NCI-H82 (cell line): Measurements from ENCODE around the gene RPS6KA3.

Experiments used
- DNase-seq: peaks from one replicate; lab custom pipeline; 2025; lab: John Stamatoyannopoulos, UW

The RPS6KA3 gene

DNA sequence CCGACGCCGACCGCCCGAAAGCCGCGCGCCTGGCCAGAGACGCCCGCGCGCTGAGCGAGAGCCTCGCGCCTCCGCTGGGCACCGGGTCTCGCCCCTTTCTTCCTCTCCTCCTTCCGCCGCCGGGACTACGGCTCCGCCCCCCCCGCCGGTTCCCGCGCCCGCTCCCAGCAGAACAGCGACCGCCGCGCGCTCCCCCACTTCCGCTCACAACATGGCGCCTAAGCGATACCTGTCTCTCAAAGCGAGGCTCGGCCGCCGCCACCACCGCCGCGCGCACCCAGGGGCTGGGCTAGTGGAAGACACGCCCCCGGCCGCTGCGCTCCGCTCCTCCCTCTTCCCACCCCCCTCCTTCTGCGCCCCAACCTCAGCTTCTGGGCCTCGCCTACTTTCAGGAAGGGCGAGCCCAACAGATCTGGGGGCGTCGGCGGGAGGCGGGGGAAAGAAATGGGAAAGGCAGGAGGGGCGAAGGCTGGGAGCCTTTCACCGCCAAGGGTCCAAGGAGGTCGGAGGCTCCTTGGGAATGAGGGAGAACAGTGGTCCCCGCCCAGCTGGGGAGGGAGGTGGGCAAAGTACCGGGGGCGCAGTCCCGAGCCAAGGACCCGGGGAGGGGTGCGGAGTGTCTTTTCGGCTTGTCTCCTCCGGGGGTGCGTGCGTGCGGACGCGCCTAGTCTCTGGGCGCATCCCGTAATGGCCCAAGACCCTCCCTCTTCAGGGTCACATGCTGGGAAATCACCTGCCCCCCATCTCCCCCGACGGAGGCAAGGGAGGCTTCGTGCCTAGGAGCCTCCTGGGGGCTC is at the start of gene RPS6KA3:
Gene RPS6KA3, minus strand, starts transcription at position 100 of the 797 bp plus-strand sequence. CDS start 277 bp downstream, outside the sequence.
- DNase-seq: peak; percentile 91

DNA sequence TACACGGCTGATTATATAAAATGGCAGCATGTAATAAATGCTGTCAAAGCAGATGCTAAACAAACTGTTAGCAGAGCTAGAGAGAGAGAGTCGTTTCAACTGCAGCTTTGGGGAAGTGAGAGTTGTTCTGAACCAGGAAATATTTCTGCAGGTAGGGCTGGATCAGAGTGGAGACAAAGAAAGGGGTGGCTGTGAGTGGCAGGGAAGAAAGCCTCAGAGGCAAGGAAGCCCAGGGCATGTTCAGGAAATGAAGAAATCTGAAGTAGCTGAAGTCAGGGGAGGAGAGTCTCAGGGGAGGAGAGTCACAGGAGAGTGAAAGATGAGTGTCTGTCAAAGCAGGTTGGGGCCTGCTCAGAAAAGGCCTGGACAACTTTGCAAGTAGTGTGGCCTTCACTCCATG is 48.4 kb upstream of the RPS6KA3 start:
- DNase-seq: no peak

DNA sequence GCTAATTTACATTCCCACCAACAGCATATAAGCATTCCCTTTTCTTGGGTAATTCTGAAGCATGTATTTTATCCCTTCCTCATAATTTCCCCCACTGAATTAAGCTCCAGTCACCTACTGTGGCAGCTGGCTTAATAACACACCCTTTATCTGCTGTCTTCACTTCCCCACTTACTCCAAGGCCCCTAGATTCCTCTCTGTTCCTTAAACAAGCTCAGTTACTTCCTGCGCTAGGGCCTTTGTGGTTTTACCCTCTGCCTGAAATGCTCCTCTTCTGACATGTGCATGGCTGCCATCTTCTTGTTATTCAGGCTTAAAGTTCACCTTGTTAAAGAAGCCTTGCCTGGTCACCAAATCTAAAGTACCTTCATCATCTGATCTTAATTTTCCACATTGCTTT is 47.2 kb upstream of the RPS6KA3 start:
- DNase-seq: no peak

DNA sequence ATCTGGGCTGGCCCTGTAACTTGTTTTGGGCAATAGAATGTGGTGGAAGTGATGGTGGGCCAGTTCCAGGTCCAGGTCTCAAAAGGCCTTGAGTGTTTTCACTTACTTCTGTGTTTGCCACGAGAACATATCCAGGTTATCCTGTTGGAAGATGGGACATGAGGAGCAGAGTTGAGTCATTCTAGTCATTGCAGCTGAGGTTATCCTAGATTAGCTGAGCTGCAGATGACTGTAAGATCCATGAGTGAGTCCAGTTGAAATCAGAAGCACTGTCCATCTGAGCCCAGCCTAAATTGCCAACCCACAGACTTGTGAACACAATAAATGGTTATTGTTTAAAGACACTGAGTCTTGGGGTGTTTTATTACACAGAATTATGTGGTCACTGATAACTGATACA is 45.3 kb upstream of the RPS6KA3 start:
- DNase-seq: no peak

DNA sequence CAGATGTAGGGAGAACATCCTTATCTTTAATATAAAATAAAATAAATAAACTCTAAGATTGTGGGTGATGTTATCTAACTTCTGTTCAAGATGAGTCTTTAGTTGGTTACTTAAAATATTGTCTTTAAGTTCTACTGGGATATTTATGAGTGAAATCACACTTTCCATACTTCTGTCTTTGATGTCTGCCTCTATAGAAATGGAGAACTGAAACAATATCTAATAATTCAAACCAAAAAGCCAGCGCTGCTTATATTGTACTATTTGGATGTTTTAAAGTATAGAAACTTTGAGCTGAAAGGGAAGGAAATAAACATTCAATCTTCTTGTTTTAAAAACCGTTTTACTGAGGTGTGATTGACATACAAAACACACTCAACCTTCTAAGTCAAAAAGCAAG is 44.8 kb upstream of the RPS6KA3 start:
- DNase-seq: no peak

DNA sequence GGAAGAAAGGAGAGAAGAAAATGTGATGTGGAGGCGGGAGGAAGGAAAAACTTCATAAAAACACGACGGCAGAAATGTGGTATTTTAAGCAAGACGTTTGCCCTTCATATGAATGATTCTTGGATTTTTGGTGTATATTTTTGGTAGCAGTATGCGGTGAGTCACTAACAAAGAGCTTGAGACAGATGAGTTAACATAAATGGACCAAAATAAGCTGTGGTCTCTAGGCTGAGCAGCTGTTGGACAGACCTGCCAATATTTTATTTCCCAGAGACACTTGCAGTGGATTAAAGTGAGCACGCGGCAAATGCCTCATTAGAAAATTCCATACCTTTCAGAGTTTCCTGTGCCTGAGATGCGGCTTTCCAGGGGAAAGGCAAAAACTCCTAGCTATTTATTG is 43.1 kb upstream of the RPS6KA3 start:
- DNase-seq: no peak

DNA sequence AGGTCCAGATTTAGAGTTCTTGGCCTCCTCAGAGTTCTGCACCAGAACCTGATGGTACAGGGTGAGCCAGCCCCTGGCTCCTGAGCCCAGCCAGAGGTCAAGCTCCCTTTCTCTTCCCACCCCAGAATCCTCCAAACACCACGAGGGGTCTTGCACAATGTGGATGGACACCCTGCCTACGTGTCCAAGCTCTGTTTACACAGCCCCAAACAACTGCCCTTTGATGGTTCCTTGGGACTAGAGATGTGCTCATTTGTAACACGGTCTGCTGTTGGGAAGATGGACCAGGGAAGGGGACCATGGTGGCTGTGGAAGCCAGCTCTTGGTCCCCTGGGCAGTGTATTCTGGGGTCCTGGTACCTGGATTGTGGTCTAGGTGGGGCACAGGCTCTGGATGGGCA is 40.0 kb upstream of the RPS6KA3 start:
- no peak for DNase-seq

DNA sequence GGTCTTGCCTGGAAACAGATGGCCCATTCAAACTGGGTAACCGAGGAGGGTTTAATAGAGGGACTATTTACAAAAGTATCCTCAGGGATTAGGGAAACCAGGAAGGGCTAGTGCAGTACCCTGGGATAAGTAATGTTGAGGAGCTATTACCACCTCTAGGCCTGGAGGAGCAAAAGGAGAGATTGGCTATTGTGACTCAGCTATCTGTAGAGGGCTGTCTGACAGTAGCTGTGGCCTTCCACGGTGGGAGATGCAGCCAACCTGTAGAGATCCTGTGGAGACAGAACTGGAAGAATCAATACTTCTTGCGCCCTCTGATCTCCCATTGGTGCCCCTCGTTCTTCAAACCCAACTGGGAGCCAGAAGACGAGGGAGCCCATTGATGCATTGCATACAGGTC is 34.1 kb upstream of the RPS6KA3 start:
- peak; percentile 41 for DNase-seq

DNA sequence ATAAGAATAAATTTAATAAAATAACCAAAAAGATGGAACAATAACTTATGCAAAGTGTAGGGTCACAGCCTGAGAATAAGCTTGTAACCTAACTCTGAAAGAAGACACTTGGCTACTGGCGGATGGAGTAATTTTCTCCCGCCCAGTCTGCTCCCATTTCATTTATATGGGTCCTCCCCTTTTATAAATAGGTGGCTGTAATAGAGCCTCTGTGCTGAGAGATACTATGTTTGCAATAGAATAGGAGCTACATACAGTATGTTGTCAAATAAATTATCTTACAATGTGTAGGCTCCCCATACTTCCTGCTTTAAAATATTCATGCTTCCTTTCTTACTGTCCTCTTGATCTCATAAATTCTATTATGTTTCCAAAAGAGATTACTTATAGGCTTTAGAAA is 28.2 kb upstream of the RPS6KA3 start:
- DNase-seq: no peak

DNA sequence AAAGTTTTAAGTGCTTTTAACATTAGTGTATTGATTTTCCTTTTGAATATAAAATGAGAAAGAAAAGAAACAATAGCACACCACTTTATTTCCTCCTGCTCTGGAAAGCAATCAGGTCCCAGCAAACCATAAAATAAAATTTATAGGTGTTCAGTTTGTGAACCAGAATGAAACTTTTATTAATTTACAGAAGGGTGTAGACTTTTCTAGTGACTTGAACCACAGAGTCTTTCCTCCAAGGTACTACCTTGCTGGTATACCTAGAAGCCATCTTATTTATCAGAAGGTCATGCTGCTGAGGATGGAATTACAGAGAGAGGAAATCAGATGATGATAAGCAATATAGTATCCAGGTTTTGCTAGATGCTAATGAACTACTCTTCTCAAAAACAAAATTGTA is 27.6 kb upstream of the RPS6KA3 start:
- no peak for DNase-seq

DNA sequence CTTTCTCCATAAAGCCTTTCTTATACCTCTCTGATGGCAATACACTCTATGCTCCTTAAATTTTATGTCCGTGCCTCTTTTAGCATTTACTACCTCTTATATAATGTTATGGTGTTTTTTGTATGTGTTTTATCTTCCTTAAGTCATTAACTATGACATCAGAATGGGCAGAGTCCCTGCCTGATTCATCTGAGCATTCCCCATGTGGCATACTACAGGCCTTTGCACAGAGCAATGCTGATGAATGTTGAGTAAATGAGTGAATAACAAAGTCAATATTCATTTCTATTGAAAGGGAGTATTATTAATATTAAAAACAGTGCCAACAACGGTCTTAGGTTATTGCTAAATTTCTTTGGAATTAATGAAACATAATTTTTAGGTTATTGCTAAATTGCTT is 18.8 kb upstream of the RPS6KA3 start:
- no peak for DNase-seq

DNA sequence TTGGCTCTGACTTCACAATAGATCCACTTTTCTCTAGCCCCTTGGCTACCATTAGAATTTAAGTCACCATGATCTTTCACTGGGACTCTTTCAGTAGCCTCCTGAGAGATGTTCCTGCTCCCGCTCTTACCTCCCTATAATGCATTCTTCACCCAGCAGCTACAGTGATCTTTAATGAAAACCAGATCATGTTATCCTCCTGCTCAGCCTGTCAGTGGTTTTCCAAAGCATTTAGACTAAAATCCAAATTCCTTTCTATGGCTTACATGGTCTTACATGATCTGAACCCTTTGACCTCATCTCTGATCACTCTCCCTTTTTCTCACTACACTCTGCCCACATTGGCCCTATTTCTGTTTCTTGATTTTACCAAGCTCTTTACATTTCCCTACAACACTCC is 18.3 kb upstream of the RPS6KA3 start:
- no peak for DNase-seq

DNA sequence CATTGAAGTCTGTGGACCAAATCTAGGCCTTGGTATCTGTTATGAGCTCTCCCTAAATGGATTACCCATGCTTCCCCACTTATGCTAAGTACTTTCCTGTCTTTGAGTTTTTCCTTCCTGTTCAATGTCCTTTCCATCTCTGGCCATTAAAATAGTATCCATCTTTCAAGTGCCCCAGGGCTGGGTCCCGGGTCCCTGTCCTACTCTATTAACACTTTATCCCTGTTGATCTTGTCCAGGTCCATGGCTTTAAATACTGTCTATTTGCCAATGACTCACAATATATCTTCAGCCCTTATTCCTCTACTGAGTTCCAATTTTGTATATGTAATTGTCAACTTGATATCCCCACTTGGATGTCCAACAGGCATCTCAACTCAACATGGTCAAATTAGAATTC is 17.7 kb upstream of the RPS6KA3 start:
- DNase-seq: peak; percentile 1

DNA sequence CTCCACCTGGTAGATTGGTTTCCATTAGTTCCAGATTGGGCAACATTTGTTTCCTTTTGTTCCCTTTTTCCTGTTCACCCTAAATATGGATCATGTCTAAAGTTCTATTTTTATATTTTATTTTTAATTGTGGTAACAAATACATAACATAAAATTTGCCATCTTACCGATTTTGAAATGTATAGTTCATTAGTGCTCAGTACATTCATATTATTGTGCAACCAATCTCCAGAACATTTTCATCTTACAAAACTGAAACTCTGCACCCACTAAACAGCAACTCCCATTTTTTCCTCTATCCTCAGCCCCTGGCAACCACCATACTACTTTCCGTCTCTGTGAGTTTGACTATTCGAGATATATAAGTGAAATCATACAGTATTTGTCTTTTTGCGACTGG is 14.2 kb upstream of the RPS6KA3 start:
- no peak for DNase-seq

DNA sequence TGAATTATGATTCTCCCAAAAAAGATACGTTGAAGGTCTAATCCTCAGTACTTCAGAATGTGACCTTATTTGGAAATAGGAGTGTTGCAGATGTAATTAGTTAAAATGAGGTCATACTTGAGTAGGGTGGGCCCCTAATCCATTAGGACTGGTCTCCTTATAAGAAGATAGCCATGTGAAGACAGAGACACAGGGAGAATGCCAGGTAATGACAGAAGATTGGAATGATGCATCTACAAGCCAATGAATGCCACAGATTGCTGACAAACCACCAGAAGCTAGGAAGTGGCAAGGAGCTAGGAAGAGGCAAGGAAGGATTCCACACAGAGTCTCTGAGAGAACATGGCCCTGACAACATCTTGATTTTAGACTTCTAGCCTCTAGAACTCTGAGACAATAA is 7.4 kb upstream of the RPS6KA3 start:
- peak; percentile 28 for DNase-seq

DNA sequence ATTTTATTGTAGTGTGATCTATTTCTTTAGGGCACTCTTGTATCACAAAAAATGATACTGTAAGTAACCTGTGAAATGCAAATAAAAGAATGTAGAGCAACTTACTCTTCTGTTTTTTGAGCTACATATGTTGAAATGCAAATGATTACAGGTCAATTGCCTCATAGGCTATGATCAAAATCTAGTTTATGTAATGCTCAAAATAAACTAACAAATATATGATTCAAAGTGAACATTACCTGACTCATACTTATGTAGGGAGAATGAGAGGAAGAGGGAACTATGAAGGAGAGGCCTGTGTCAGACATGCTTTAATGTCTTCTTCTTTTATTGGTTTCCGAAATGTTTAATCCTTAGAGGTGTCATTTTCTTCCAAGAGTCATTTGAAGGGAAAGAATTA is 5.0 kb upstream of the RPS6KA3 start:
- DNase-seq: no peak

DNA sequence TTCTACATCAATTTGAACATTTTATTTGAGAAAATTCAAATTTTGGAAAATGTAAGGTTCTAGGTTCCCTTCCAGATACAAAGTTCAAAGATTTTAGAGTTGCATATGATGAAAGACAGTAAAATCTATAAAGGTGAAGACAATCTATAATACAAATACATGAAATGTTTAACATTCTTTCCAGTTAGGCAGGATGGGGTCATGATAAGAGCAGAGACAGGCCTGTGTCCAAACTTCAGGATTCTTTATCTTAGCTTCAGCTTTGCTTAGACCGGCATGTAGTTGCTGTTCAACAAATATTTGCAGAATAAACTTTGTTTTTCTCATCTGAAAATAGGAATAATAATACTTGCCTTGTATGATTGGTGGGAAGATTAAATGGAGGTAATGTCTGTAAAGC is 4.5 kb upstream of the RPS6KA3 start:
- DNase-seq: no peak

DNA sequence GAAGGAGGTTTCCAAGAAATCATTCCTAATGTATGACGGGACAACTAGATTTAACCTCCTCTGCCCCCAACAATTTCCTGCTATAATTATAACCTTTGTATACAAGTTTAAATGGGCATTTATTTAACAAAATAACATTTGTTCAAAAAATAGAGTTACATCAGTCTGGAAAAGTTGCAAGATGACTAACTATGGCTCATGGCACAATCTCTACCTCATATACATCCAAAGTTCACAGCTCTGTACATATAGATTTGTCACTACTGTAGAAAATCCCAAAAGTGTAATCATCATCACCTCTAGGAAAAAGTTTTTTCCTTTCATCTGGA is 3.8 kb upstream of the RPS6KA3 start:
- DNase-seq: no peak

DNA sequence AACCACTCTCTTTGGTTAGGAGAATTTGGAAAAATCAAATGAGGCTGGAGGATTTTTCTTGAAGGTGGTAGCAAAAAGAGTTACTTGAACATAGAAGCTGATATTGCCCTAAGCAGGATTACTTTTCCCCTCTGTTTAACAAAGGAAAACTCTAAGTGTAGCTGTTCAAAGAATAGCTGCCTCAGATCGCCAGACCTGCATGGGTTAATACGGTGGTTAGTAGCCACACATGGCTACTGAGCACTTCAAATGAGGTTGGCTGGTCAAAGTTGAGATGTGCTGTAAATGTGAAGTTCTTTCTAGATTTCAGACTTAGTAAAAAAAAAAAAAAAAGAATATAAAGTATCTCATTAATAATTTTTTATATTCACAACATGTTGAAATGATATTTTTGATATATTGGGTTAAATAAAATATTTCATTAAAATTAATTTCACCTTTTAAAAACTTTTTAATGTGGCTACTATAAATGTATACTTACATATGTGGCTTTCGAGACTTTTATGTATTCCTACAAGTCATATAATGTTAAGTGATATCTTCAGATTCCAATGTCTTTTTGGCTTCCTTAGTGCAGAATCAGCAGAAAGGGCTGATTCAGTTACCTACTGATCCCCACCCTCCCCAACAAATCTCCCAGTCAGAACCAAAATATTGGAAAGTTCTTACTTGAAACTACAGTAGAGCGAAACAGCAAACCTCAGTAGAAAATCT is 3.3 kb upstream of the RPS6KA3 start:
- no peak for DNase-seq

DNA sequence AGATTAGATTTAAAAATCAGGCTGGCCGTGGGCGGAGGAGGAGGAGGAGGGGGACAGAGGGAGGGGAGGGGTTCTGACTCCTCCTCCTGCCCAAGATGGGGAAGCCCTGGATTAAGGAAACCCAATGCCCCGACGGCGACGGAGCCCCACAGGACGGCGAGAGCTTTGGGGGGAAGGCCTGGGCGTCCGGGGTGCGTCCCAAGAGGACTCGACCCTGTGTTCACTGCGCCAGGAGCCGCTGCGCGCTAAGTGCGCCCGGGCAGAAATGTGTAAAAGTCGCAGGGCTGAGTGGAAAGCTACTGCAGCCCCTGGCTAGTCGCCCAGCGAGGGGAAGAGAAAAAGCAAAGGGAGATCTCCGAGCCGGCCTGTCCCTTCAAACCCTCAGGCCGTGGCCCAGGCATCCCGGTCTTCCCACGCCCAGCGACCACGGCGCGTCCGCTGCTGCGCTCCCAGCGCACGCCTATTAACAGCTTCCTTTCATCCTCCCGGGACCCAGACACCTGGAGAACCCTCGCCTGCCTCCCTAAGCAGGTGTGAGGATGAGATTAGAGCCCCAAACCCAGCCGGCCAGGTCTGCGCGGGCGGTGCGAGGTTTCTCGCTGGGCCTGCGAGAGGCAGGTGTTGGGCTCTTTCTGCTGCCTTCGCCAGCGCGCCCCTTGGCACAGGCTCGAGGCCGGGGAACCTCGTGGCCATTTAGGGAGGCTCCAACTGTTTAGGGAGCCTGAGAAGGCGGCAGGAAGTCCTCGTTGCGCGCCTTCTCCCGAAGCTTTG is 1.4 kb upstream of the RPS6KA3 start:
- DNase-seq: peak; percentile 58

DNA sequence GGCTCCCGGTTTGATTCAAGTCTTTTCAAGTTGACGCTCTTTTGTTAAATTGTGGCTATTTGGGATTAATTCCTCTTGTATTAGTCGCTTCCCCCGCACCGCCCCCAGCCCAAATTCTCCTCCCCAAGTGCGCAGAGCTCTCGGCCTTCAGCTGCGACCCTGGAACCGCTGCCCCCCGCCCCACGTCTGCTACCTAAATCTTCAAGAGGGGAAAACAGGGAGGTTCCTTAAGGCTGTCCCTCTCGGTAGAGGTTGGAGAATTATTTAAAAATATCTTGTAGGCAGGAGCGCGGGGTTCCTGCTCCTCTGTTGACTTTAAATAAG is 860 bp upstream of the RPS6KA3 start:
- no peak for DNase-seq

DNA sequence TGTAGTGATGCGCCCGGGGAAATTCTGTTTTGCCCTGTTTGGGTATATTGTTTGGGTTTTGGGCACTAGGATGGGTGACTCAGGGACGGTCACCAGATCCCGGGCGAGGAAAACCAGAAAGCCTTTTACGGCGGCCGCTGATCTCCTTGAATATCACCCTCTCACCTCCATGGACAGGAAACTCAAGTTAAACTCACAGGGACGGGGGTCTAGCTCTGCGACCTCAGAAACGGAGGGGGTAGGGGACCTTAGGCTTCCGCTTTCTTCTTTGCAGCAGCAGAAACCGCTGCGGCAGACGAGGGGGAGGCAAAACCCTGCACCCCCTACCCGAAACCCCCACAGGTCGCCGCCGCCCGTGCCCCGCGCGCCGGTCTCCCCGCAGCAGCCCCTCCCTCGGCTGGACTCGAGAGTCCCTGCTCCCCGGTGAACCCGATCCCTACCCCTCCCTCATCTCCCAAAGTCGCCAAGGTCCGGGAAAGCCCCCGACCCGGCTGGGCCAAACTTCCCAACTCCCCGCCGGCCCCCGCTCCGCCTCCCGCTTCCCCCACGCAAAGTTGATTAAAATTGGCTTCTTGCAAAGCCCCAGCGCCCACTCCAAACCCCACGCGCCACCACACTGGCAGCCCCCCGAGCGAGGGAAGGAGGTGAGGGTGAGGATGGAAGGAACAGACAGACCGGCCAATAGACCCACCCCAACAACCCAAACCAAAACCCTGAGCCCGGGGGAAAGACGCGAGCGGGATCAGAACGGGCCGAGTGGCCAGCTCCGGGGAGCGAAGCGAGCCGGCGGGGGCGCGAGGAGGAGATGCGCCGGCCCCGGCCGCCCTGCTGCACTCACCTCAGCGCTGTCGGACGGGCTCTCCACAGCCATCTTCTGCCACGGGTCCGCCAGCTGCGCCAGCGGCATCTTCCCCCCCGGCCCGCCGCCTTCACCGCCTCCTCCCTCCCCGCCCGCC is 705 bp downstream of the RPS6KA3 start:
- peak; percentile 50 for DNase-seq
